Mononuclear cell (primary cell): ENCODE data around the gene MYO7B. TPM values are rescaled to one million over a fixed set of nuclear protein-coding genes. Genes with fewer than 3 reads are reported as not detected.

ENCODE experiments used
- H3K27me3 ChIP-seq: 2 replicates; pipeline ENCODE4 v1.6.0; 2011; ENCODE audit warnings: low read length, control low read depth; ENCODE audit not compliant: insufficient read depth
- H3K4me1 ChIP-seq: 2 replicates; pipeline ENCODE4 v1.5.1; 2011; ENCODE audit warnings: mild to moderate bottlenecking, low read length, control low read depth; ENCODE audit not compliant: insufficient read depth
- H3K4me3 ChIP-seq: 2 replicates; pipeline ENCODE4 v1.5.1; 2011; ENCODE audit warnings: mild to moderate bottlenecking, low read length, moderate library complexity
- H3K9me3 ChIP-seq: 2 replicates; pipeline ENCODE4 v1.5.1; 2011; ENCODE audit warnings: low read depth, mild to moderate bottlenecking, control low read depth, low read length
- total RNA-seq: library from RNA; depleted of rRNA; stranded (reverse); fragments of >200 nt; gene quantifications from one replicate; pipeline ENCODE4 v1.2.3, GENCODE V29; 2012

The MYO7B gene
- total RNA-seq, 1 donor, result 1.0 TPM

DNA sequence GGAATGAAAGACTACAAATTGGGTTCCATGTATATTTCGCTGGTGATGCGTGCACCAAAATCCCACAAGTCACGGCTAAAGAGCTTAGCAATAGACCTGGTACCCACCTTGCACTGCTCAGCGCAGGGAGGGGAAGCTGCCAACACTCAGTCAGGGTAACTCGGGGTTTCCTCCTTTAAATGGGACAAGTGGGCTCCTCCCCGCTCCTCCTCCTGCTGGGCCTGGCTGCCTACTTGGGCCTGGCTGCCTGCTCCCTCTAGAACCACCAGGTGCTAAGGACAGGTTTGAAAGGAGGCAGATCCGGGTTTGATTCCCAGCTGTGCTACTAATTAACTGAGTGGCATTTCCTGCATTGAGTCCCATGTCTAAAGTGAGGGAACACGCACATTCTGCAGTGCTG is 23.4 kb downstream of the MYO7B start:
- no peak overlapping the region for H3K4me3 ChIP-seq
- no peaks in the 10 kb centered on the region for H3K9me3 ChIP-seq
- H3K27me3 ChIP-seq, result peaks cover 3% of the 10 kb centered on the region
- peaks cover 12% of the 10 kb centered on the region for H3K4me1 ChIP-seq

DNA sequence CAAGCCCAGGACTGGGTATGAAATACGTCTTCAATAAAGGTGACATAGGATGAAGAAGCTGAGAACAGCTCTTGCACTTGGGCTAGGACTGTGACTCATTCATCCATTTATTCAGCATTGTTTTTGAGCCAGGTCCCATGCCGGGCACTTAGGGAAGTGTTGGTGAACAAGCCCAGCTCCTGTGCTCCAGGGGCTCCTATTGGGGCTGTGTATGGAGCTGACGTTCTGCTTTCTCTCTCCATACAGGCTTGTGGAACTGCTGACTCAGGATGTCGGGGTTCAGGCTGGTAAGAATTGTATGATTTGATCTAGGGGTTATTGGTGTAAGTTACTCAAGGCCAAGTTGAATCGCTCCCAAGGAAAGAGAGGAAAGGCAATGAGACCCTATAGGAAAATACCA is 24.0 kb downstream of the MYO7B start:
- no peak overlapping the region for H3K4me3 ChIP-seq
- no peaks in the 10 kb centered on the region for H3K9me3 ChIP-seq
- peaks cover 18% of the 10 kb centered on the region for H3K4me1 ChIP-seq
- H3K27me3 ChIP-seq, result peaks cover 3% of the 10 kb centered on the region

DNA sequence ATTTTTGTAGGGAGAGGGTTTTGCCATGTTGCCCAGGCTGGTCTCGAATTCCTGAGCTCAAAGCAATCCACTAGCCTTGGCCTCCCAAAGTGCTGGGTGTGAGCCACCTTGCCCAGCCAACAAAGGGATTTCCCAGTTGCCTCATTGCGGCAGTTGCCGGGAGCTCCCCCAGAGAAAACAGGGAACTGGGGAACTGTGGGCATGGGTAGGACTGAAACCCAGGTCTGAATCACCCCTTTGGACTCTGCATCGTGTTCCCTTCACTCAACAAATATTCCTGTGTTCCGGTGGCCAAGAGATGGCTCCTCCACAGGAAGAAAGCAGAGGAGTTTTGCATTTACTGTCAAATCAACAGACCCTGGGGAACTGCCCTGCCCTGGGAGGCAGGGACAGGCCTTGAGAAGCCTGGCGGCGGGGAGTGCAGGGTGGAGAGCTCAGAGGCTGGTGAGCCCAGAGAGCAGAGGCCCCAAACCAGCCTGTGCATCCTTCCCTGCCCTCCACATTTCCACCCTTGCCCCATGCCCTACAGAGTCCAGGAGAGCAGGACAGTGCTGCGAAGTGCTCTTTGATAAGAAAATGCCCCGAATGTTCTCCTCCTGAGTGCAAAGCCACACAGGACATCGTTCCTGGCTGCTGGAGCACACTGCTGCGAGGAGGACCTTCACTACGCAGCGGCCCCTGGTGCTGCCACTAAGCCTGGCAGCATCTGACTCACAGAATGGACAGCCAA is 24.9 kb downstream of the MYO7B start:
- no peak overlapping the region for H3K4me3 ChIP-seq
- no peaks in the 10 kb centered on the region for H3K9me3 ChIP-seq
- H3K27me3 ChIP-seq, result peaks cover 3% of the 10 kb centered on the region
- peaks cover 19% of the 10 kb centered on the region for H3K4me1 ChIP-seq

DNA sequence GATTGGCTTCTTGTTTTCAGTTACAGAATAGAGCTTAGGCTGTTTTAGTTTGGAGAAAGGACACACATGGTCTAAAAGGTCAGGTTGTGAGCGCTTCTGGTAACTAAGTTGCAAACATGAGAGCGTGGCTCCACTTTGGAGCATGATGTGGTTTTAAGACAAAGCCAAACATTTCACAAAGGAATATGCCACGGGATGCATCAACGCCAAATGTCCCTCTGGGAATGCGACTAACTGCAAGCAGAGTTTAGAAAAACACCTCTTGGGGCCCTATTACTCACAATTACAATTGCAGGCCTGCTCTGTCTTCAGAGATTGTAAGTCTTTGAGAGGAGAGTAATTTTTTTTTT is 25.4 kb downstream of the MYO7B start:
- Histone ChIP-seq H3K4me1 (peaks cover 19% of the 10 kb centered on the region), H3K27me3 (peaks cover 3% of the 10 kb centered on the region), H3K9me3 (no peaks in the 10 kb centered on the region), H3K4me3 (no peak overlapping the region)

DNA sequence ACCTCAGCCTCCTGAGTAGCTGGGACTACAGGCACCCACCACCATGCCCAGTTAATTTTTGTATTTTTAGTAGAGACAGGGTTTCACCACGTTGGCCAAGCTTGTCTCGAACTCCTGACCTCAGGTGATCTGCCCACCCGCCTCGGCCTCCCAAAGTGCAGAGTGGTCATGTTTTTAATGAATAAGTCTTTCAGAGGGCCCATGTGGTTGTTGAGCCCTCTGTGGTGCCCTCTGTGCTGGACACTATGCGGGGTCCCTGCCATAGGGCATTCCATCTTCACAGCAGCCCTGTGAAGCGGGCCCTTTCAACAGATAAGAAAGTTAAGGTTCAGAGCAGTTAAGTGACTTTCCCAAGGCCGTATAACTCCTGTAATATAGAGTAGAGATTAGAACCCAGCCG is 25.9 kb downstream of the MYO7B start:
- Histone ChIP-seq H3K4me3 (no peak overlapping the region), H3K9me3 (no peaks in the 10 kb centered on the region), H3K4me1 (peaks cover 19% of the 10 kb centered on the region), H3K27me3 (peaks cover 3% of the 10 kb centered on the region)

DNA sequence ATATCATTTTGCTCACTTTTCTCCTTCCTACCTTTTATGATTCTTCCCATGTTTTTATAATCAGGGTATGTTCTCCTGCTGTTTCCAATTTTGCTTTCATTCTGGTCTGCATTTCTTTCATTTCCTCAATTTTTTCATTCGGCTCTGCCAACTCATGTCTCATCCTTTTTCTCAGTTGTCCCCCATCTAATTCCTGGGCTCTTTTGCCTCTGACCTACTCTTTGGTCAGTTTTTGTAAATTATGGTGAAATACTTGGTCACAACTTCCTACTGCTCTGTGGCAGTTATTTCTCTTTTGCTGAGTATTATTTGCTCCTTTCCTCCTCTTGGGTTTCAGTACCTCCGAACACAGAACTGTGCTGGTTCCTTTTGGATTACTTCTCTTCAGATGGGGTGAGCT is 27.5 kb downstream of the MYO7B start:
- Histone ChIP-seq H3K4me3 (no peak overlapping the region), H3K4me1 (peaks cover 19% of the 10 kb centered on the region), H3K27me3 (no peaks in the 10 kb centered on the region), H3K9me3 (no peaks in the 10 kb centered on the region)

DNA sequence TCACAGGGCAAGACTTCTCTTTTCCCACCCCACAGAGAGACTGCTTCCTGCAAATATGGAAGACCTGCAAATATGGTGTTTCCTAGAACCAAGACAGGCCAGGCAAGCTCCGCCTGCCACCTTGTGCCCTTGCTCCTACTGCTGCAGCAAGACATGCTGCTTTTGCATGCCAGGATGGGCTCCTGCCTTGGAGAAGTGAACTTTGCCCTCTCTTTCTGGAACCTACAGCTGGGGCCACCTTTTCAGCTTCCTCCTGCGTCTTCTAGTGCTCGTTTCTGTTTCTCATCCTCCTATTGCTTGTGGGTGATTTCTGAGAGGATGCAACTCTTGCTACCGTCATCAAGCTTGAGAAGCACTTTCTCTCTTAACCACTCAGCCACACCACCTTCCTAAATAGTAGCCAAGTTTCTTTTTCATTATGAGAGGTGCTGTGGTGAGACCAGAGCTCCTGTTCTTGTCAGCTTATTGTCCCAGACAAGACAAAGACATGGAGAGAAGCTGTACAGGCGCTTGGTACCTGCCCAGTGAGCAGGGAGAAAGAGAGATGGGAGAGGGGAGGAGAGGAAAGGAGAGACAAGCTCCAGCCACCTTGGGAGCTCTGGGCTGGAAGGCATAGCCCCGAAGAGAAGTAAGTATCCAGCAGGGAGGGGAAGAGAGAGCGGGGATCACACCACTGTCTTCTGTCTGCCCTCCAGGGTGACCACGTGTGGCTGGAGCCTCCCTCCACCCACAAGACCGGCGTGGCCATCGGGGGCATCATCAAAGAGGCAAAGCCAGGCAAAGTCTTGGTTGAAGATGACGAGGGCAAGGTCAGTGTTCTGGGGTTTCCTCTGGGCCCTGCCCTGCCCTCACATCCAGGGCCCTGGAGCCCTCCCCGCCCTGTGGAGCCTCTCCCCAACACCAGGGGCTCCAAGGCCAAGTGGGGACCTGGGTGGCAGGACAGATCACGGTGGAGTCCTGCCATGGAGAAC is 28.3 kb downstream of the MYO7B start:
- Histone ChIP-seq H3K4me1 (peaks cover 19% of the 10 kb centered on the region), H3K4me3 (no peak overlapping the region), H3K9me3 (no peaks in the 10 kb centered on the region), H3K27me3 (no peaks in the 10 kb centered on the region)

DNA sequence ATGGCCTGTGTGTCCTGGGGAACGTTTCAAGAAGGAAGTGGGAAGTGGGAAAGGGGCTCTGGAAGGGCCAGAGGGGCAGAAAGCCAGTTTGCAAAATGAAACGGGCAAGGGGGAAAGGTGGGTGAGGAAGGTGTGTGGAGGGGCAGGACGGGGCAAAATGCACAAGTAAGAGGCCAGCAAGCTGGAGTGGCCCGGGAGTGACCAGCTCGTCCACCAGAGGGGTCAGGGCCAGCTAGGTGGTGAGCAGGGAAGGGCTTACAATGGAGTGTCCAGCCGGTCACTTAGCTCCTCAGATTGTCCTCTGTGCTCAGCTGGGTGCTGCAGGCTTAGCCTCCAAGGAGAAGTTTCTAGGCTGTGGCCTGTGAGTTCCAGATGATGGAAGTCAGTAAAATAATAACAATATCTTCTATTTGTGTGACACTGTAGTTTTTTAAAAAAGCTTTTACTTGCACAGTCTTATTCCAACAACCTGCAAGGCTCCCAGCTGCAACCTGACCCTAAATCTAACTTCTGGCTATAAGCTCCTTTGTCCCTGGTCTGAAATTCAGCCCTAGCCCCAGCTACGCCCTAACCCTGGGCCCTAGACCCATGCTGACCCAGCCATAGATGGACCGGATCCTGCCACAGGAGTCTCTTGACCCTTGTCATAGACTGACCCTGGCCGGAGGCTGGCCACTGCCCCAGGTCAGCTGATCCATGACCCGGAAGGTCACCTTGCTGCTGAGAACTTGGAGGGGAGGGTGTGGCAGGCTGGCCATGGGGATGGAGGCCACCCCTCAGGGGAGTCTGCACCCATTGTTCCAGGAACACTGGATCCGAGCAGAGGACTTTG is 29.2 kb downstream of the MYO7B start:
- H3K27me3 ChIP-seq, result no peaks in the 10 kb centered on the region
- H3K4me1 ChIP-seq, result peaks cover 19% of the 10 kb centered on the region
- no peaks in the 10 kb centered on the region for H3K9me3 ChIP-seq
- H3K4me3 ChIP-seq, result no peak overlapping the region

DNA sequence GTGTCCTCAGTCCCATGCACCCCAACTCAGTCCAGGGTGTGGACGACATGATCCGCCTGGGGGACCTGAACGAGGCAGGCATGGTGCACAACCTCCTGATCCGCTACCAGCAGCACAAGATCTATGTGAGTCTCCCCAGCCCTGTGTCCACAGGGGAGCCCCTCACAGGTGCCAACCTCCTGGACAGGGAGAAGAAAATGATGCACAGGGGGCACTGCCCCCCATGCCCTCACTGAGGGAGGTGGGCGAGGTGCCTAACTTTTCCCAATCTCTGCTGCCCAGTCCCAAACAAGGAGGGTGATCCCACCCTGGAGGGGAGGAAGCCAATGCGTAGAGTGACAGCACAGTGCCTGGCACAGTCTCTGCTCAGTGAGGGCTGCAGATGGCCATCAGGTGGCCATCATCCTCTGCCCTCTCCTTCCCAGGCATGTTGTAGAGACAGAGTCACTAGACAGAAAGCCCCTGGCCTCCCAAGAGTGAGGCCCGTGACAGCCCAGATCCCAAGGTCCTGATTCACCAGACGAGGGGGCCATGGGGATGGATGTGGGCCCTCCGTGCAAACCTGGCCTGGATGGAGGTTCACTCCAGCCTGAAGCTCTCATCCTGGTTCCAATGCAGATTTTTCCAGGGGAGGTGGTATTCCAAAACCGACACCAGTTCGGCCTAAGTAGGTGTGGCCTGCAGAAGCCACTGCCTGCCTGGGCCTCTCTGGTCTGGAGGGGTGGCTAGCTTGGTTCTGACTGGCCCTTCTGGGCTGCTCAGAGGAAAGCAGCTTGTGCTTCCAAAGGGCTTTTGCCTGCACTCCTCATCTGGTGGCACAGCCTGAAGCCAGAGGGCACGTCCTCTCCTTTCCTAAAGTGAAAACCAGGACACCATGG is 30.0 kb downstream of the MYO7B start:
- Histone ChIP-seq H3K9me3 (no peaks in the 10 kb centered on the region), H3K4me1 (peaks cover 19% of the 10 kb centered on the region), H3K27me3 (no peaks in the 10 kb centered on the region), H3K4me3 (no peak overlapping the region)

DNA sequence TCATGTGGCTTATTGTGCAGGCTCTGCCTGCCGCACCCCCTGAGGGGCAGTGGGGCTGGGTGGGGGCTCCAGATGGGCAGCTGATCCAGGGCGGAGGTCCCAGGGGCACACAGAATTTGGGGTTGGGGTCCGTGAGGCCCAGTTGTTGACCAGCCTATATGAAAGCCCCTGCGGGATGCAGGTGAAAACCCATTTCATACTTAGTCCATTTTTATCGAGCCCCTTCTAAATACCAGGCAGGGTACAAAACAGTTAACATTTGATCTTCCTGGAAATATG is 30.6 kb downstream of the MYO7B start:
- H3K4me1 ChIP-seq, result peaks cover 19% of the 10 kb centered on the region

DNA sequence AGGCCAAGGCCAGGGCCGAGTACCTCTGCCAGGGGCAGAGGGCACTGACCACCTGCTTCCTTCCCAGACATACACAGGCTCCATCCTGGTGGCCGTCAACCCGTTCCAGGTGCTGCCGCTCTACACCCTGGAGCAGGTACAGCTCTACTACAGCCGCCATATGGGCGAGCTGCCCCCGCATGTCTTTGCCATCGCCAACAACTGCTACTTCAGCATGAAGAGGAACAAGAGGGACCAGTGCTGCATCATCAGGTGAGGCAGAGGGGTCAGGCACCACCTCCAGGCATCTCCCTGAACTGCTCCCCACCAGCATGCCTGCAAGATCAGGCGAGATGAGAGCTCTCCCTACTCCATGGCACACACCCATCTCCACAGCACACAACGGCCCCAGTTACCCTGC is 31.1 kb downstream of the MYO7B start:
- no peaks in the 10 kb centered on the region for H3K27me3 ChIP-seq
- H3K4me3 ChIP-seq, result no peak overlapping the region
- peaks cover 19% of the 10 kb centered on the region for H3K4me1 ChIP-seq

More for the DNA sequence above, 30.6 kb downstream of the MYO7B start:
- Histone ChIP-seq H3K4me3 (no peak overlapping the region), H3K9me3 (no peaks in the 10 kb centered on the region), H3K27me3 (no peaks in the 10 kb centered on the region)

DNA sequence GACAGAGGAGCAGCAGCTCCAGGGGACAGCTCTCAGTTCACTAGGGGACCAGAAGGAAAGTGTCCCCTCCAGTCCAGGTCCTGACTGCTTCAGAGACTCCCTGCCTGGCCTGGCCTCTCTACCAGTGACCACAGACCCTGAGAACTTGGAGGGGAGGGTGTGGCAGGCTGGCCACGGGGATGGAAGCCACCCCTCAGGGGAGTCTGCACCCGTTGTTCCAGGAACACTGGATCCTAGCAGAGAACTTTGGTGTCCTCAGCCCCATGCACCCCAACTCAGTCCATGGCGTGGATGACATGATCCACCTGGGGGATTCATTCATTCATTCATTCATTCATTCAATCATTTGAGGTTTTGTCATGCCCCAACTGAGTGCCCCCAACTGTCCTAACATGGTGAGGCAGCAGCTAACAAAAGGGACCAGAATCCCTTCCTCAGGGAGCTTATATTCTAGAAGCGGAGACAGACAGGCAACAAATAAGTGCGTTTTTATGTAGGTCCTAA is 31.9 kb downstream of the MYO7B start:
- H3K4me3 ChIP-seq, result no peak overlapping the region
- H3K4me1 ChIP-seq, result peaks cover 19% of the 10 kb centered on the region
- no peaks in the 10 kb centered on the region for H3K9me3 ChIP-seq
- H3K27me3 ChIP-seq, result no peaks in the 10 kb centered on the region

More for the DNA sequence above, 31.1 kb downstream of the MYO7B start:
- H3K9me3 ChIP-seq, result no peaks in the 10 kb centered on the region

DNA sequence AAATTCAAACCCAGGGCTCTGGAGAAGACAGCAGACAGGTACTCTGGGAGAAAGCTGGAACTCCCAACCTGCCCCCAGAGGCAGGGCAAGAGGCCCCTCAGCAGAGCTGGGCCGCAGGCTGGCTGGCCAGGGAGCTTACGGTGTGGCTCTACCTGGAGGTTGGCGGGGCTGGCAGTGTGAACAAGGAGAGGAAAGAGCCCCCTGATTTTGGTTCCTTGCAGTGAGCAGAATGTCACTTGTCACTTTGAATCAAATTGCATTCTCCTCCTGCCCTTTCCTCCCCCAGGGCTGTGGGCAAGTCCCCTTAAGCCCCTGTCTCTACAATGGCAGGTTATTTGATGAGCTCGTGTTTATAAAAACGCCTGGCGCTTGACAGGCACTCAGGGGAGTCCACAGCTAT is 32.6 kb downstream of the MYO7B start:
- no peaks in the 10 kb centered on the region for H3K27me3 ChIP-seq
- H3K9me3 ChIP-seq, result no peaks in the 10 kb centered on the region
- H3K4me3 ChIP-seq, result no peak overlapping the region
- peaks cover 13% of the 10 kb centered on the region for H3K4me1 ChIP-seq

DNA sequence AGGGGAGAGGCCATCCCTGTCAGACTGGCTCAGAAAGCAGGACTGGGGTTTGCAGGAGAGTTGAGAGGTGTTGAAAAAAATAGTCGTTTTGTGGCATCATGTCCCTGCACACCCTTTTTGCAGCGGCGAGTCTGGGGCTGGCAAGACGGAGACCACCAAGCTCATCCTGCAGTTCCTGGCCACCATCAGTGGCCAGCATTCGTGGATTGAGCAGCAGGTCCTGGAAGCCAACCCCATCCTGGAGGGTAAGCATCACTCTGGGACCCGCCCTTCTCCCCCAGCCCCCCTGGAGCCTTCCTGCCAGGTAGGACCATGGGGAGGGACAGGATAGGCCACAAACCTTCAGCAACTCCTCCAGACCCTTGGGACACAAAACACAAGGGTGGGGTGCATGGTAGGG is 34.2 kb downstream of the MYO7B start:
- H3K4me1 ChIP-seq, result peaks cover 3% of the 10 kb centered on the region
- H3K4me3 ChIP-seq, result no peak overlapping the region

More for the DNA sequence above, 34.2 kb downstream of the MYO7B start:
- Histone ChIP-seq H3K27me3 (no peaks in the 10 kb centered on the region), H3K9me3 (no peaks in the 10 kb centered on the region)
